ENCODE measurements around the gene MRPL20. TPM values are rescaled to one million over a fixed set of nuclear protein-coding genes. Genes with fewer than 3 reads are reported as not detected.

The MRPL20 gene
- total and polyA plus RNA-seq, 9 of the 15 experiments (the other 6 are each of a cell fraction or from before 2014, with no cell fraction given), result 180 to 671 (median 229) TPM

DNA sequence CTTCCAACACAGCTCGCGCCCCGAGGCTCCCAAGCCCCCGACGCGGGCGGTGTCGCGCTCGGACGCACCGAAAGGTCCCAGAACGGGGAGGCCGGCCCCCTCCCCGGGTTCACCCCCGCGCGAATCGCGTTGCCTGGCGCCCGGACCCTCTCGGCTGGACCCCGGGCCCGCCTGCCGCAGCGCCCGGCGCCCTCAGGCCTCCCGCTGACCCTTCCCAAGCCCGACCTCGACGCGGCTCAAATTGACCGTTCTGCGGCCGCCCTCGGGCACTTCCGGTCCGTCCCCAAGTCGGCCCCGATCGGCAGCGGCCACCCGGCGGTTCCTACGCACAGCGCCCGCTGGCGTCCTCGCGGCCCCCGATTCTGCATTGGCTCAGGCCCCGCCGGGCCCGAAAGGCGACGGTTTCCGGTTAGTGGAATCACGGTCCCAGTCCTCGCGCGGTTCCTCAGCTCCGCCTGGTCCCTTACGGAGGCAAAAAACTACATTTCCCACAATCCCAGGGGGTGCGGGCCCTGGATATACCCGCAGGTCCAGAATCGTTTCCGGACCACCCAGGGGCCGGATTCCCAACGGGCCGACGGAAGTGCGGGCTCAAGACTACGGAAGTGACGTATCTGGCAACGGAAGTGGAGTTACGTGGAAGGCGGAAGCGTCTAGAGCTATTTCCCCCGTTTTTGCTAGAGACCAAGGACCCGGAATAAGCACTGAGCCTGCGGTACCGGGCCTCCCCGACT is 32.0 kb downstream of the MRPL20 start, which contains the start of gene AURKAIP1 (continued):
- TF ChIP-seq NEUROD1 (IDR thresholded peaks at IDR 0.05; ENCODE audit: borderline replicate concordance, low read depth, low read length, partially characterized antibody), result peak; percentile 98
- peak; percentile 84; the same call in 1 of the 2 replicates for TF ChIP-seq PHF8 (IDR thresholded peaks at IDR 0.05; ENCODE audit: borderline replicate concordance, low read length)
- no peak for TF ChIP-seq CHD4 (IDR thresholded peaks at IDR 0.05; ENCODE audit: insufficient read depth, insufficient replicate concordance, low read depth, low read length, poor library complexity, severe bottlenecking)
- TF ChIP-seq FOS (IDR thresholded peaks at IDR 0.05; ENCODE audit: extremely low read depth, insufficient read length), result no peak
- peak; percentile 88 for TF ChIP-seq OTX1 (CRISPR knock-in tag; IDR thresholded peaks at IDR 0.05)
- TF ChIP-seq BMI1 (IDR thresholded peaks at IDR 0.05; ENCODE audit: low read length), result peak; percentile 29; the same call in 1 of the 2 replicates
- TF ChIP-seq, protein P1, sequence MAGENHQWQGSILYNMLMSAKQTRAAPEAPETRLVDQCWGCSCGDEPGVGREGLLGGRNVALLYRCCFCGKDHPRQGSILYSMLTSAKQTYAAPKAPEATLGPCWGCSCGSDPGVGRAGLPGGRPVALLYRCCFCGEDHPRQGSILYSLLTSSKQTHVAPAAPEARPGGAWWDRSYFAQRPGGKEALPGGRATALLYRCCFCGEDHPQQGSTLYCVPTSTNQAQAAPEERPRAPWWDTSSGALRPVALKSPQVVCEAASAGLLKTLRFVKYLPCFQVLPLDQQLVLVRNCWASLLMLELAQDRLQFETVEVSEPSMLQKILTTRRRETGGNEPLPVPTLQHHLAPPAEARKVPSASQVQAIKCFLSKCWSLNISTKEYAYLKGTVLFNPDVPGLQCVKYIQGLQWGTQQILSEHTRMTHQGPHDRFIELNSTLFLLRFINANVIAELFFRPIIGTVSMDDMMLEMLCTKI (IDR thresholded peaks at IDR 0.05; ENCODE audit: partially characterized antibody), result no peak
- TF ChIP-seq BCOR (IDR thresholded peaks at IDR 0.05), result 0 out of 2 replicates have a peak, but pooled peaks have one; percentile 13
- no peak for TF ChIP-seq SMARCA4 (IDR thresholded peaks at IDR 0.05)
- peak; percentile 94 for TF ChIP-seq CREM (IDR thresholded peaks at IDR 0.05; ENCODE audit: low read depth)
- TF ChIP-seq SREBF1 (IDR thresholded peaks at IDR 0.05; ENCODE audit: borderline replicate concordance, low read depth, low read length), result no peak; the same call in none of the 2 replicates
- peak; percentile 99 for TF ChIP-seq CXXC5 (CRISPR knock-in tag; IDR thresholded peaks at IDR 0.05)
- TF ChIP-seq, protein P2, sequence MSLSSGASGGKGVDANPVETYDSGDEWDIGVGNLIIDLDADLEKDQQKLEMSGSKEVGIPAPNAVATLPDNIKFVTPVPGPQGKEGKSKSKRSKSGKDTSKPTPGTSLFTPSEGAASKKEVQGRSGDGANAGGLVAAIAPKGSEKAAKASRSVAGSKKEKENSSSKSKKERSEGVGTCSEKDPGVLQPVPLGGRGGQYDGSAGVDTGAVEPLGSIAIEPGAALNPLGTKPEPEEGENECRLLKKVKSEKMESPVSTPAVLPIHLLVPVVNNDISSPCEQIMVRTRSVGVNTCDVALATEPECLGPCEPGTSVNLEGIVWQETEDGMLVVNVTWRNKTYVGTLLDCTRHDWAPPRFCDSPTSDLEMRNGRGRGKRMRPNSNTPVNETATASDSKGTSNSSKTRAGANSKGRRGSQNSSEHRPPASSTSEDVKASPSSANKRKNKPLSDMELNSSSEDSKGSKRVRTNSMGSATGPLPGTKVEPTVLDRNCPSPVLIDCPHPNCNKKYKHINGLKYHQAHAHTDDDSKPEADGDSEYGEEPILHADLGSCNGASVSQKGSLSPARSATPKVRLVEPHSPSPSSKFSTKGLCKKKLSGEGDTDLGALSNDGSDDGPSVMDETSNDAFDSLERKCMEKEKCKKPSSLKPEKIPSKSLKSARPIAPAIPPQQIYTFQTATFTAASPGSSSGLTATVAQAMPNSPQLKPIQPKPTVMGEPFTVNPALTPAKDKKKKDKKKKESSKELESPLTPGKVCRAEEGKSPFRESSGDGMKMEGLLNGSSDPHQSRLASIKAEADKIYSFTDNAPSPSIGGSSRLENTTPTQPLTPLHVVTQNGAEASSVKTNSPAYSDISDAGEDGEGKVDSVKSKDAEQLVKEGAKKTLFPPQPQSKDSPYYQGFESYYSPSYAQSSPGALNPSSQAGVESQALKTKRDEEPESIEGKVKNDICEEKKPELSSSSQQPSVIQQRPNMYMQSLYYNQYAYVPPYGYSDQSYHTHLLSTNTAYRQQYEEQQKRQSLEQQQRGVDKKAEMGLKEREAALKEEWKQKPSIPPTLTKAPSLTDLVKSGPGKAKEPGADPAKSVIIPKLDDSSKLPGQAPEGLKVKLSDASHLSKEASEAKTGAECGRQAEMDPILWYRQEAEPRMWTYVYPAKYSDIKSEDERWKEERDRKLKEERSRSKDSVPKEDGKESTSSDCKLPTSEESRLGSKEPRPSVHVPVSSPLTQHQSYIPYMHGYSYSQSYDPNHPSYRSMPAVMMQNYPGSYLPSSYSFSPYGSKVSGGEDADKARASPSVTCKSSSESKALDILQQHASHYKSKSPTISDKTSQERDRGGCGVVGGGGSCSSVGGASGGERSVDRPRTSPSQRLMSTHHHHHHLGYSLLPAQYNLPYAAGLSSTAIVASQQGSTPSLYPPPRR (CRISPR knock-in tag; IDR thresholded peaks at IDR 0.05; ENCODE audit: borderline replicate concordance), result peak; percentile 90
- TF ChIP-seq, protein P3, sequence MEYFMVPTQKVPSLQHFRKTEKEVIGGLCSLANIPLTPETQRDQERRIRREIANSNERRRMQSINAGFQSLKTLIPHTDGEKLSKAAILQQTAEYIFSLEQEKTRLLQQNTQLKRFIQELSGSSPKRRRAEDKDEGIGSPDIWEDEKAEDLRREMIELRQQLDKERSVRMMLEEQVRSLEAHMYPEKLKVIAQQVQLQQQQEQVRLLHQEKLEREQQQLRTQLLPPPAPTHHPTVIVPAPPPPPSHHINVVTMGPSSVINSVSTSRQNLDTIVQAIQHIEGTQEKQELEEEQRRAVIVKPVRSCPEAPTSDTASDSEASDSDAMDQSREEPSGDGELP (CRISPR knock-in tag; IDR thresholded peaks at IDR 0.05; ENCODE audit: borderline replicate concordance), result peak; percentile 94
- peak; percentile 98 for TF ChIP-seq ELF1 (tag; IDR thresholded peaks at IDR 0.05)
- TF ChIP-seq SIX5 (IDR thresholded peaks at IDR 0.05; ENCODE audit: borderline replicate concordance in 1 of 2, insufficient read depth in 1 of 2, low read depth in 1 of 2, low read length in 2 of 2), result peak; percentile 91 to 97
- peak; percentile 38; the same call in 1 of the 2 replicates for TF ChIP-seq ZNF311 (CRISPR knock-in tag; IDR thresholded peaks at IDR 0.05)
- no peak for TF ChIP-seq STAT5B (CRISPR knock-in tag; IDR thresholded peaks at IDR 0.05)
- TF ChIP-seq ZNF197 (CRISPR knock-in tag; IDR thresholded peaks at IDR 0.05; ENCODE audit: low read depth), result peak; percentile 90
- TF ChIP-seq ZNF146 (CRISPR knock-in tag; IDR thresholded peaks at IDR 0.05; ENCODE audit: unreplicated experiment), result no peak
- no peak for TF ChIP-seq CEBPB (tag; IDR thresholded peaks at IDR 0.05)
- TF ChIP-seq ZNF140 (CRISPR knock-in tag; IDR thresholded peaks at IDR 0.05), result no peak
